Suppressor macrophage treated with lipopolysaccharide for 1 hour (primary cell): Measurements from ENCODE around the gene APP.
"Not testable (repeated sequence)": the region's sequence is repeated elsewhere in the genome, so short reads cannot be mapped to it uniquely, and the experiment has no call there.

Source experiments
- DNase-seq, 3 donors: peaks; one replicate each; pipeline ENCODE4 v3.0.0-alpha.2; 2020 to 2022

The APP gene

DNA sequence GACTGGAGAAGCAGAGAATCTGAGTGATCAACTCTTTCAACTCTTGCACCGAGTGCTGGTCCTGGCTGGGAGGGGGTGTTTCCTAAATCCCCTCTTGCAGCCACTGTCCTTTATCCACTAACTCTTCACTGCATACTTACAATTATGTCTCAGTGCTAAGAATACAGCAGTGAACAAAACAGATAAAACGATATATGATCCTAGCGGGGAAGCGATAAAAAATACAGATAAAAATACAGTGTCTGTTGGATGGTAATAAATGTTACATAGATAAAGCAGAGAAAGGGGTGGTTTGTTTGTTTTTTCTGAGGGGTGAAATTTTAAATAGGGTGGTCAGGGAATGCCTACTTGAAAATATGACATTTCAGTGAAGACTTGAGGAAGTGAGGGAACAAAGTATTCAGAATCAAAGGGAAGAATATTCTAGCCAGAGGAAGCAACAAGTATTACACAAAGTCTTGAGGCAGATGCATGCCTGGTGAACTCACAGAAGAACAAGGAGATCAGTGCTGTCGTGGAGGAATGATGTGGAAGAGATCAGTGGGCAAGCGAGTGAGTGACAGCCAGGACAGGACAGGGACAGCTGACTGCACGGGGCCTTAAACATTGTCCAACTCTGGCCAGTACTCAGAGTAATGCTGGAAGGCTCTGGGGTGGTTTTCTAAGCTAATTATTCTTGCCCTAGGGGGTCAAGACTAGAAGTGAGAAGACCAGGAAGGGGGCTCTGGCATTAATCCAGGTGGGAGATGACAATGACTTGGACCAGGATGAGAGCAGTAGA lies 110.0 kb downstream of the APP start:
- DNase-seq = no peak

DNA sequence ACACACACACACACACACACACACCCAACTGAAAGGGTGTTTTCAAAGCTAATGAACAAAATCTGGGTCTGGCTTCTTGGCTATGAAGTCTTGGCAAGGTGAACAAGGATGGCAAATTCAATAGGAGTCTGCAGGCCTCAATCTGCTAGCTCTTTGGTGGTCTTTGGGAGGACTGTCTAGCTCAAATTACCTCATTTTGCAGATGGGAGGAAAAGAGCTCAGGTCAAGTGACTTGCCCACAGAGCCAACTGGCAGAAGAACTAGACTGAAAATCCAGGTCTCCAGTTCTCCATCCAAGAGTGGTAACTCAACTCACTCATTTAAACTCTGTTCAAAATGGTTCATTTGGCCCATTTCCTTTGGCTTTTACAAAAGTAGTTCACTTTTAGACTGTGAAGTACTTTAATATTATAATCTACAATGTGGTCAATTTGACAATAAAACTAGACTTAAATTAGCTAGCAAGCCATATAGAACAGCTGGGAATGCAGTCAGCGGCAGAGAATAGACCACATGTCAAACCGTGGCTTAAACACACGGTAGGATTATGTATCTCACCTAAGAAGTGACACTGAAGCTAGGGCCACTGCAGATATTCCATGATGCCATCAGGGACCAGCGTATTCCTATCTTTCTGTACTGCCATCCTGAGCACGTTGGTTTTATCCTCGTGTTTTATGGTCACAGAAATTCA lies 112.9 kb downstream of the APP start:
- DNase-seq = no peak

DNA sequence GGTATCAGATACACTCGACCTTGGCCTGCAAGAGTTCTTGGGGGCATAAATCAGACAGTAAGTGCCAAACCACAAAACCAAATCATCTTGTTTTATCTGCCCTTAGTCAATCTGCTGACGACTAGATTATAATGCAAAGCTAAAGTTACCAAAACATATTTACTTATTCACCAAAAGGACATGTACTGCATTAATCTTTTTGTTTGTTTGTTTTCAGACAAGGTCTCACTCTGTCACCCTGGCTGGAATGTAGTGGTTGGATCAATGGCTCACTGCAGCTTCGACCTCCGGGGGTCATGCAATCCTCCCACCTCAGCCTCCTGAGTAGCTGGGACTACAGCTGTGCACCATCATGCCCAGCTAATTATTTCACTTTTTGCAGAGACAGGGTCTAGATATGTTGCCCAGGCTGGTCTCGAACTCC lies 114.7 kb downstream of the APP start:
- DNase-seq = no peak

DNA sequence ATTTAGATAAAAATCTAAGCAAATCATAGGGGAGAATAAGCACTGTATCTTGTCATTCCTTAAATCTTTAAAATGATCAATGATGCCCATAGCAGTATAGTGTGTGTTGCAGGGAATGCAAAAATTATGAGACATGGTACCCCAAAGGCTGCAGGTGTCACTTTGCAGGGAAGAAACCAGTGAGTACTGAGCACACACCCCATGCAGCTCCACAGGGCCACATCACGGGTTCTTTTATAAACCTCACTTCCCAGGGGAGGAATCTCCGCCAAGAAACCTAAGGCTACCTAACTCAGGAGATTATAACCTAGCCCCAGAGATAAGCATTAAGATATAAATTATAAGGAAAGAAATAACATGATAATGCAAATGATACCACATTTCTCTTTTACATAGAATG lies 115.6 kb downstream of the APP start:
- no peak for DNase-seq

DNA sequence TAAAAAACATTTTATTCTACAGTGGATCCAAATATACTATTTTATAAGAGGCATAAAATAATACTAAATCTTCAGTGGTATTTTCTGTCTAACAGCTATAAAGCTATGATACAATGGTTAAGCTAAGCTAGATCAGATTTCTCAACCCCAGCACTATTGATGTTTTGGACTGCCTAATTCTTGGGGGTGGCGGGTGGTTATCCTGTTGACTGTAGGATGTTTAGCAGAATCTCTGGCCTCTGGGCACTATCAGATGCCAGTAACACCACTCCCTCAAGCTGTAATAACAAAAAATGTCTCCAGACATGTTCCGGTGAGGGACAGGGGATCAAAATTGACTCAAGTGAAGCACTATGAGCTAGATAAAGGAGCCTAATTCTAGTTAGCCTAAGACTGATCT lies 118.5 kb downstream of the APP start:
- no peak for DNase-seq

DNA sequence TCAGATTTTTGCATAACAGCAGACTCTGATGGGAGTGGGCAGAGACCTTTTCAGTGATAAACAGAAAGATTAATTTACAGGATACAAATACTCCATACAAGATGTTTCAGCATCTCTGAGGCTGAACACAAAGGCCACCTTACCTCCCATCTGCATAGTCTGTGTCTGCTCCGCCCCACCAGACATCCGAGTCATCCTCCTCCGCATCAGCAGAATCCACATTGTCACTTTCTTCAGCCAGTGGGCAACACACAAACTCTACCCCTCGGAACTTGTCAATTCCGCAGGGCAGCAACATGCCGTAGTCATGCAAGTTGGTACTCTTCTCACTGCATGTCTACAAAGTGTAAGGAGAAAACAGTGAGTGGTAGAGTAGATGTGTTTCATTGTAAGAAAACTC lies 119.7 kb downstream of the APP start:
- DNase-seq = no peak

DNA sequence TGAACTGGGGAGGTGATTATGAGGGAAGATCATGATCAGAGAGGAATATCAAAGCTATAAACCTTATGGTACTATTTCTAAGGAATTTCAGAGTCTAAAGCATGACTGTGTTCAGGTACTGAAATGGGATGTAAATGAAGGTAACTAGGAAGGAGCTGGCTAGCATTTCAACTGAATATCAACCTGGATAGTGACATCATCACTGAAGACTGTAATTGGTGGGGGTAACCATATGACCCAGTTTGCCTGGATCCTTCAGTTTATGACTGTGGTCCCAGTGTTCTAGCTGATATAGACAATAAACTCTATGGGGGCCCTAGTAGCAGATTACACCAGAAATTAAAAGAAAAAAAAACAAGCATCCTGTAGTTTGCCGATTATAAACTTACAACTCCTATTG lies 120.8 kb downstream of the APP start:
- no peak for DNase-seq

DNA sequence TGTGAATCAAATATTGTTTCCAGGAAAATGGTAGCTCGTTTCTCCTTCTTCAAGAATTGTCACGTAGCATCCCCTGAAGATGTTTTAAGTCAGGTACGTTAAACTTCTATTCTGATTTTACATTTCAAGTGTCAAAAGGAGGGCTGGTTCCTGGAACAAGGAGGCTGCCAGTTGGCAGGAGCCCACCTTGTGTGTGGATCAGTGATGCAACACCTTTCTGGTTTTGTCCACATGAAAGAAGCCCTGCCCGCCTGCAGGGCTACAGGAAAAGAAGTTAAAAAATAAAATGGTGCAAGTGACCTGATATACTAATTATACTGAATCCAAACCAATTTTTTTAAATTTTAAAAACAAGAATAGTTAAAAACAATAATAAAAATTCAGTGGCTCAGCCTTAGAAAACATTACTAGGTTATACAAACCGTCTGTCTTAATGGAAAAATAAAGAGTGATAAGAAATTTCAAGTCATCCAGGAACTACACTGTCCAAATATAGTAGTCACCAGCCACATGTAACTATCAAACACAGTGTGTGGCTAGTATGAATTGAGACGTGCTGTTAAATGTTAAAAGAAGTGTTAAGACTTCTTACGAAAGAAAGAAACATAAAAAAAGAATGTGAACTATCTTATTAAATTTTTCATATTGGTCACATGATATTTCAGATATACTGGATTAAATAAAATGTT lies 123.1 kb downstream of the APP start:
- no peak for DNase-seq

DNA sequence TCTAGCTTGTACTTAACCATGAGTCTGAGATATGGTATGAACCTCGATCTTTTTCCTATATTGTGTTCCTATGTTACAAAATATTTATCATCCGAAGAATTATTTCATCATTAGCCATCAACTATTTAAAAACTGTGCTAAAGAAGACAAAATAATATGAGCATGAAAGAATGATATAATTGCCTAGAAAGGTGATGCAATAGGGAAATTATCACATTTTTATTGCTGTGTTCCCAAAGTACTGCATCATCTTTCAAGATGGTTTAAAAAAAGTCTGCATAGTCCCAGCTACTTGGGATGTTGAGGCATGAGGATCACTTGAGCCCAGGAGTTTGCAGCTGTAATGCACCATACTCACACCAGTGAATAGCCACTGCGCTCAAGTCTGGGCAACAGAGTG lies 126.7 kb downstream of the APP start:
- no peak for DNase-seq

DNA sequence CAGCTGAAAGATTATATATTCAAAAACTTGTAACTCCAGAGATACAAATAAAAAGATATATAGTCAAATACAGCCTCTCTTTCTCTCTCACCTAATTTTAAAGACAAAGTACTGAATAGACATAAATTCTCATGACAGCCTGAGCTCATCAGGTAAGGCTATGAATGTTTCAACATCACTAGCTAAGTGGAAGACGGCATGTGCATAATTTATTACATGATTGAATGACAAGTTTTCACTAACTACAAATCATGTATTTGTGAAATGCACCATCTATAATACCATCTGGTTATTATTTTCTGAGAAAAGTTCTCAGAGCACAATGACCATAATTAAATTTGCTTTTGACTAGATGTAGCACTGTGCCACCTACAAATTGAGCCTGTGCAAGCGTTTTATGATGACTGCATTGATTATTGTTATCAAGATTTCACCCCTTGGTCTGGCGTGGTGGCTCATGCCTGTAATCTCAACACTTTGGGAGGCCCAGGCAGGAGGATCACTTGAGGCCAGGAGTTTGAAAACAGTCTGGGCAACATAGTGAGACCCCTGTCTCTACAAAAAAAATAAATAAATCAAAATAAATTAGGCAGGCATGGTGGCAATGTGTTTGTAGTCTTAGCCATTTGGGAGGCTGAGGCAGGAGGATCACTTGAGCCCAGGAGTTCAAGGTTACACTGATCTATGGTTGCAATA lies 128.2 kb downstream of the APP start:
- DNase-seq = no peak

DNA sequence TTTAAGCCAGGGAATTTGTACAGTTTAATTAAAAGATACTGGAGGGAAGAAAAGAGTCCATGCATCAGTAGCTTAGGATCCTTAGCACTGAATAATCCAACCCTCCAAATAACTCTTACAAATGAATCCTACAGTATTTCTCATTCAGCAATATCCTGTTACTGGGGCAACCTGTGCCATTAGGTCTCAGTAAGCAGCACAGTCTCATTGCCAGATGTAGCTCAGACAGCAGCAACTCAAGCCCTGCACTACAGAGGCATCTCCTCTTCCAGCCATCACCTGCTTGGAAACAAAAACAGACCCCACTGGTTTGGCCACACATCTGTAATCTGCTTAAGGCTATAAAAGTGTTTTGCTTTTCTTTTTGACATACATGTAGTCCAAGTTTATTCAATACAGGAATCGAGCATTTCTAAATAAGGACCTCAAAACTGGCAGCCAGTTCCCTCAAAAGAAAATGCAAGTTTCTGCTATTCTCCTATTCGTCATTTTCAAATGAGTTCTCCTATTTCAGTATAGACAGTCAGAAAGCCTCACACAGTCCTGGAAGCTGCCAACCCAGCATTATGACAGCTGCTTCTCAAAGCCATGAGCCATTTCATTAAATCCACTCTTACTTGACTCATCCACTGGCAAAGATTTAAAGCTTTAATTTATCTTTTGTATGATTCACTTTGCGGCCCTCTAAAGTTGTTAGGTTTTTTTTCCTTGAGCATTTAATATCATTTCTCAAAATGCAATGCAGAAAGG lies 129.0 kb downstream of the APP start:
- DNase-seq = peak in 1 of 3 donors; percentile 22

DNA sequence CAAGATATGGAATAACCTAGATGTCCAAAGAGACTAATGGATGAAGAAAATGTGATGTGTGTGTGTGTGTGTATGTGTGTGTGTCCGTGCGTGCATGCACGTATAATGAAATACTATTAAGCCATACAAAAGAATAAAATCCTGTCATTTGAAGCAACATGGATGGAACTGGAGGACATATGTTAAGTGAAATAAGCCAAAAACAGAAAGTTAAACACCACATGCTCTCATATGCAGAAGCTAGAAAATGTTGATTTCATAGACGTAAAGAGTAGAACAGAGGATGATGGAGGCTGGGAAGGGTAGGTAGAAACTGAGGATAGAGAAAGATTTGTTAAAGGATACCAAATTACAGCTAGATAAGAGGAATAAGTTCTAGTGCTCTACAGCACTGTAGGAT lies 133.7 kb downstream of the APP start:
- no peak for DNase-seq

DNA sequence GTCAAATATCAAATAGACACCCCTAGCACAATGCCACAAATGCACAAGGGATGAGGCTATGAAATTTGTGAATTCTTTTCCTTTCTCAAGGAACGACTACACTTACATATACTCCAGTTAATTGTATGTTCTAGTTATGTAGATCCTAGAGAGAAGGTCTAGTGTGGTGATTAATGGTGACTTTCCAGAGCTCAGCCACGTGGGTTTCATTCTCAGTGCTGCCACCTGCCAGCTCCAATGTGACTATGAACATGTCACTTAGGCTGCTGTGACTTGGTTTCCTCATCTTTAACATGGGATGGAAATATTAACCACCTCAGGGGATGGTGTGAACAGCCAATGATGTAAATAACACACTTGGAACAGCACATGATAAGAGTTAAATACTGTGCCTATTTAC lies 138.3 kb downstream of the APP start:
- DNase-seq = no peak

DNA sequence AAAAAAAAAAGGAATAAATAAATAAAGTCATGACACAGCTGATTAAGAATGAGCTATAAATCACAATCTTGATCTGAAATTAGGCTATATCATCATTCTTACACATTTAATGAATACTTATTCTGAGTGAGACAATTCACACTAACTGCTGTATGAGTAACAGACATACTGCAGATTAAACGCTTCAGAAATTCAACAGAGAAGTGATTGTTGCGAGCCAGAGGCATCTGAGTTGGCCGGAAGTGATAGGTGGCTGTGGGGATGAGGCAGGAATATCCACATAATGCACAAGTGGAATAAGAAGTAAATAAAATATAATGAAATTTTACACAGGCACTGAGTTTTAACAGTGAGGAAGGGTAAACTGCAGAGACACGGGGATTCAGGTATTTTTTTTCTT lies 142.4 kb downstream of the APP start:
- DNase-seq = no peak

DNA sequence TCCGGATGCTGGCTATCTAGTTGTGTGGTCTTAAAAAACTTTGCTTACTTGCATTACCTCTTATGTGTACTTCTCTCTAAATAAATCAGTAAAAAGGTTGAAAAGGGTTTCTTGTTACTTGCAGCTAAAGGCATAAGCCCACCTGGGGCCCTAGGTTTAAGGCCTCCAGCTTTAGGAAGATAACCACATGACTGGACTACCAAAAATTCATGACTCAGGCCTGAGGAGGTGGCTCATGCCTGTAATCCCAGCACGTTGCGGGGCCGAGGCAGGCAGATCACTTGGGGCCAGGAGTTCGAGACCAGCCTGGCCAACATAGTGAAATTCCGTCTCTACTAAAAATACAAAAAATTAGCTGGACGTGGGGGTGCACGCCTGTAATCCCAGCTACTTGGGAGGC lies 142.9 kb downstream of the APP start:
- DNase-seq = no peak

DNA sequence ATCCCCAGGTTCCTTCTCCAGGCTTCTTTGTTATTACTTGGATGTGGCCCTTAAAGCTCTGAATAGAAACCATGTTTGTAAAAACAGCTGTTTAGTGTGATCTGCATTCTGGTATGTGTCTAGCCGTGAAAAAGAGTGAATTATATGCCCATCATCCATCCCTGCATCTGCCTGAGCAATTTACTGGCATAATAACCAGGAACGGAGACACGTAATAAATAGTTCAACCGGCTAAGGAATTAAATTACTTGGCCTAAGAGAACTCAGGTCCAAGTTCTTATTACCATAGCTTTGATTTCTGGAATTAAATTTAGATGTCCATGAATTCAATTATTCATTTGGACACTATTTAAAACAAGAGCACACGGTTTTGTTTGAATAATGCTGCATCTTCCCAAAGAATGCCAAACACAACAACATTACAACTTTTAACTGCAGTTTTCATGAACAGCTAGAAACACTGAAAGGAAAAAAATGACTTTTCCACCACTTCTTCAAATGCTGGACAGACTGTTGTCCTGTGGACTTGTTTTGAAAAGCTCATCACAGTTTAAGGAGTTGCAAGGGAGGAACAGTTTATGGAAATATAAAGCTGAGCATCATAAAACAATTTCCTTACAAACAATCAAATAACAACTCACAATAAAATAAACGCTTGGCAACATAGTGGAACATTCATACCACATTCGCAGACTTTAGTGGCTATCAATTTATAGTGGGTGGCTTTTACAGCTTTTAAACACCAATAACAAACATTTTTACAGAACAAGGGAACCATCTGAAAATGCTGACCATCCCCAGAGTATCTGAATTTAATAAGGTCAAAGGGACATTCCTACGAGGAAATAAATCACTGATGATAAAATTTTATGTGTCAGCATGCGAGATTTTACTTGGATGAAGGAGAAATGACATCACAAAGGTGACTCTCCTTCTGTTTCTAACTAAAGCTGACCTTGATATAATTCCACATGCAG lies 144.7 kb downstream of the APP start:
- DNase-seq = no peak

DNA sequence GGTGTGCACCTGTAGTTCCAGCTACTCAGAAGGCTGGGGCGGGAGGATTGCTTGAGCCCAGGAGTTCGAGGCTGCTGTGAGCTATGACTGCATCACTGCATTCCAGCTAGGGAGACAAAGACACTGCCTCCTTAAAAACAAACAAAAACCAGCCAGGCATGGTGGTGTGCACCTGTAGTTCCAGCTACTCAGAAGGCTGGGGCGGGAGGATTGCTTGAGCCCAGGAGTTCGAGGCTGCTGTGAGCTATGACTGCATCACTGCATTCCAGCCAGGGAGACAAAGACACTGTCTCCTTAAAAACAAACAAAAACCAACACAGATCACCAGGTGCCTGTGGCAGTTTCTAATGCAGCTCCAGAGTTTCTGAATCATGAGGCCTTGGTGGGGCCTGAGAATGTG lies 147.2 kb downstream of the APP start:
- not testable (repeated sequence) for DNase-seq

DNA sequence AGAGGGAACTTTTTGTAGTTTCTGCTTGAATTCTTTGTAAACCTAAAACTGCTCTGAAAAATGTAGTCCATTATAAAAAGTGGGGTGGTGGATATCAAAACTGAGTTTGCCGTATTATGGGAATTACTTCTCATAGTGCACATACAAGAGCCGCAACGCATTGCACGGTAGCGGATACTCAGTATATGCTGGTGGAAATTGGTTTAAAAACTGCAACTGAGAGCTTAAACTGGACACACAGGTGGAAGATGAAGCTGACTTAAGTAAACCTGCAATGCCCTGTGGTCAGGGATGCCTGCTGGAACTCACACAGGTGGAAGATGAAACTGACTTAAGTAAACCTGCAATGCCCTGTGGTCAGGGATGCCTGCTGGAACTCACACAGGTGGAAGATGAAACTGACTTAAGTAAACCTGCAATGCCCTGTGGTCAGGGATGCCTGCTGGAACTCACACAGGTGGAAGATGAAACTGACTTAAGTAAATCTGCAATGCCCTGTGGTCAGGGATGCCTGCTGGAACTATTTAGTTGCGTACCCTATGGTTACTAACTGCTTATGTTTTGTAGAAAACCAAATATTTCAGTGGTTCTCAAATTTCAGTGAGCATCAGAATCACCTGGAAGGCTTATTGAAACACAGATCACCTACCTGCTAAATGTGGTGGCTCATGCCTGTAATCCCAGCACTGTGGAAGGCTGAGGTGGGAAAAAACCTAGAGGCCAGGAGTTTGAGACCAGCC lies 147.8 kb downstream of the APP start:
- DNase-seq = not testable (repeated sequence)

DNA sequence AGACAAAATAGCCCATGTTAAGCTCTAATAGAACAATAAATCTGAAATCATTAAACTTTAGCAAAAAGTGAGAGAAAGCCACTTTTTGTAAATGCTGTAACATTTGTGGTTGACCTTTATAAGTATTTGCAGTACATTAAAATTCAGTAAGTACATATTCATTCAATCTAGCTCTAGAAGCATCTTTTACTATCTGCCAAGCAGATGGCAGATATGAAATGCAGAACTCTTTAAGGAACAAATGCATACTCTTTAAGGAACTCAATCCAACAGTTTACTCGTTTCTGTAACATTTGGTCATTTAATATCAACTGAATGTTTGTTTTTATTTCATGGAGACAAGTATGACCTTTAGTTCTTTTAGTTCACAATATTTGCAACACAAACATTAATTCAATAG lies 150.1 kb downstream of the APP start:
- DNase-seq = no peak

DNA sequence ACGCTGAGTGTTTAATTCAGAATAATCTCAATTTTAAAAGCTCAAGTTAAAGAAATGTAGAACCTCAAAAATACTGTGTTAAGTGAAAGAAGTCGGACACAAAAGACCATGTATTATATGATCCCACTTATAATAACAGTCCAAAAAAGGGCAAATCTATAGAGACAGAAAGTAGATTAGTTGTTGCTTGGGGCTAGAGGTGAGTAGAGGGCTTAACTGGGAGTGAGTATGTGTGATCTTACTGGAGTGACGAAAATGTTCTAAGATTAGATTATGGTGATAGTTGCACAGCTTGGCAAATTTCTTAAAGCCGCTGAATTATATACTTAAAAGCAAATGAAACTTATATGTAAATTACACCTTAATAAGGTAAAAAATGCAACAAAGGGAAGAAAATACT lies 150.5 kb downstream of the APP start:
- DNase-seq = no peak

DNA sequence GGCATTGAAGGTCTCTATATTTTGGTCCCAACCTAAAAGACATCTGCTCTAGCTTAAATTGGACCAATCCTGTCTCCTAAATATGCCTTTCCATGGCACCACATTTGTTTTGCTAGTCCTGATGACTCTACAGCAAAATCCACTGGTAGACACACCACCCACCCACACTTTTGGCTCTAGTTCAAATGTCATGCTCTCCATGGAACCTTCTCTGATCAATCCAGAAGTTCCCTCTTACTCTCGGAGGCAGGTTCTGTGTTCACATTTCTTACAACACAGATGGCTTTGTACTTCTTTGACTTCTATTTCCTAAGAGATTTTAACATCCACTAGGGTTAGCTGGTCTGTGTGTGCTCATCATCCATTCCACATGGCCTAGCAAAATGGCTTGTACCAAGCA lies 151.3 kb downstream of the APP start:
- peak in 2 of 3 donors; percentile 8 to 19 for DNase-seq
